GM23338 (cell line): ENCODE data around the gene ALG9. TPM values are rescaled to one million over a fixed set of nuclear protein-coding genes. Genes with fewer than 3 reads are reported as not detected.

Experiments
- ATAC-seq: fragments of 200-7000 bp; cut with Tn5 transposase; 3 replicates; pipeline ENCODE4 v1.9.1; 2020
- DNase-seq: peaks from one replicate; pipeline ENCODE4 v3.0.0-alpha.2; 2015; ENCODE audit warnings: low spot score
- H2AFZ ChIP-seq: fragments of 200-600 bp; sonication (generic); 2 replicates; pipeline ENCODE4 v1.8.0; 2016; ENCODE audit warnings: antibody characterized with exemption, mild to moderate bottlenecking, moderate library complexity
- H3F3A ChIP-seq: fragments of 200-600 bp; sonication (generic); replicated peaks from 2 replicates; pipeline ENCODE4 v1.8.0; 2017; ENCODE audit warnings: antibody characterized with exemption, mixed run types, low read depth
- H3K27ac ChIP-seq: fragments of 200-600 bp; sonication (generic); 2 replicates; pipeline ENCODE4 v1.6.1; 2016; ENCODE audit warnings: low read depth
- H3K27me3 ChIP-seq: fragments of 200-600 bp; sonication (generic); 2 replicates; pipeline ENCODE4 v1.8.0; 2016; ENCODE audit warnings: mild to moderate bottlenecking, mixed run types, moderate library complexity; ENCODE audit not compliant: insufficient read depth
- H3K36me3 ChIP-seq: fragments of 200-600 bp; sonication (generic); 2 replicates; pipeline ENCODE4 v1.8.0; 2016; ENCODE audit warnings: mild to moderate bottlenecking; ENCODE audit not compliant: insufficient read depth
- H3K4me1 ChIP-seq: fragments of 200-600 bp; sonication (generic); 2 replicates; pipeline ENCODE4 v1.8.0; 2016; ENCODE audit warnings: mild to moderate bottlenecking, moderate library complexity; ENCODE audit not compliant: insufficient read depth
- H3K4me2 ChIP-seq: fragments of 200-600 bp; sonication (generic); 2 replicates; pipeline ENCODE4 v1.7.1; 2017; ENCODE audit warnings: mixed run types
- H3K4me3 ChIP-seq: fragments of 200-600 bp; sonication (generic); 2 replicates; pipeline ENCODE4 v1.6.1; 2016; ENCODE audit warnings: mixed run types
- H3K79me2 ChIP-seq: fragments of 200-600 bp; sonication (generic); replicated peaks from 2 replicates; pipeline ENCODE4 v1.8.0; 2017; ENCODE audit warnings: mild to moderate bottlenecking; ENCODE audit not compliant: insufficient read depth
- H3K9me2 ChIP-seq: fragments of 200-600 bp; sonication (generic); 2 replicates; pipeline ENCODE4 v1.8.0; 2017; ENCODE audit not compliant: insufficient read depth
- H4K20me1 ChIP-seq: fragments of 200-600 bp; sonication (generic); replicated peaks from 2 replicates; pipeline ENCODE4 v1.8.0; 2017; ENCODE audit warnings: mild to moderate bottlenecking; ENCODE audit not compliant: insufficient read depth
- H3K27ac Mint-ChIP-seq: 2 replicates; pipeline ENCODE4 v1.8.0; 2020; ENCODE audit warnings: inconsistent platforms, mild to moderate bottlenecking, moderate library complexity, mixed read lengths
- H3K27me3 Mint-ChIP-seq: 3 replicates; pipeline ENCODE4 v1.8.0; 2022; ENCODE audit warnings: low read depth, mild to moderate bottlenecking, moderate library complexity, mixed read lengths, inconsistent platforms; ENCODE audit not compliant: insufficient read depth, poor library complexity
- H3K36me3 Mint-ChIP-seq: 3 replicates; pipeline ENCODE4 v1.8.0; 2021; ENCODE audit warnings: low read depth, mild to moderate bottlenecking, inconsistent platforms, moderate library complexity, mixed read lengths
- H3K4me1 Mint-ChIP-seq: 3 replicates; pipeline ENCODE4 v1.8.0; 2020; ENCODE audit warnings: mild to moderate bottlenecking, inconsistent platforms, mixed read lengths
- H3K4me3 Mint-ChIP-seq: 3 replicates; pipeline ENCODE4 v1.8.0; 2021; ENCODE audit warnings: moderate library complexity, mild to moderate bottlenecking, inconsistent platforms, mixed read lengths
- H3K9me3 Mint-ChIP-seq: 3 replicates; pipeline ENCODE4 v1.8.0; 2020; ENCODE audit warnings: moderate library complexity, mild to moderate bottlenecking, inconsistent platforms, mixed read lengths
- CREB1 ChIP-seq: fragments of 250-450 bp; sonication (Bioruptor Pico); IDR thresholded peaks from 2 replicates; pipeline ENCODE4 v1.5.0; 2020; ENCODE audit warnings: low read depth, mild to moderate bottlenecking, moderate library complexity
- CTCF ChIP-seq, 2 experiments: fragments of 200-600 bp in 1 of 2; sonication (generic) in 1 of 2; conservative IDR thresholded peaks; 2 replicates each; pipeline versions ENCODE4 v1.5.1 to v1.6.1; 2016 to 2017; ENCODE audit warnings: antibody characterized with exemption in 2 of 2, low read depth in 2 of 2, mild to moderate bottlenecking in 2 of 2, moderate library complexity in 1 of 2
- ETS1 ChIP-seq: IDR thresholded peaks from 2 replicates; pipeline ENCODE4 v1.6.1; 2016; ENCODE audit warnings: antibody characterized with exemption
- EZH2 ChIP-seq: fragments of 200-600 bp; sonication (generic); IDR thresholded peaks from one replicate; pipeline ENCODE4 v1.8.0; 2017; ENCODE audit warnings: antibody characterized with exemption, mild to moderate bottlenecking, low read depth; ENCODE audit not compliant: unreplicated experiment
- EZH2phosphoT487 ChIP-seq: fragments of 200-600 bp; sonication (generic); IDR thresholded peaks from one replicate; pipeline ENCODE4 v1.8.1; 2018; ENCODE audit warnings: antibody characterized with exemption; ENCODE audit not compliant: unreplicated experiment
- JUNB ChIP-seq: IDR thresholded peaks from one replicate; pipeline ENCODE4 v1.6.1; 2016; ENCODE audit warnings: antibody characterized with exemption; ENCODE audit not compliant: unreplicated experiment
- NANOG ChIP-seq: IDR thresholded peaks from 2 replicates; pipeline ENCODE4 v1.6.1; 2016; ENCODE audit warnings: antibody characterized with exemption, borderline replicate concordance
- POLR2AphosphoS5 ChIP-seq: IDR thresholded peaks from 2 replicates; pipeline ENCODE4 v1.6.1; 2016; ENCODE audit warnings: antibody characterized with exemption, low read depth
- REST ChIP-seq: IDR thresholded peaks from one replicate; pipeline ENCODE4 v1.6.1; 2018; ENCODE audit warnings: antibody characterized with exemption; ENCODE audit not compliant: unreplicated experiment
- STAT1 ChIP-seq: IDR thresholded peaks from one replicate; pipeline ENCODE4 v1.6.1; 2016; ENCODE audit warnings: antibody characterized with exemption; ENCODE audit not compliant: unreplicated experiment
- ZNF114 ChIP-seq: fragments of 250-450 bp; sonication (Bioruptor Pico); IDR thresholded peaks from 2 replicates; pipeline ENCODE4 v1.5.0; 2020; ENCODE audit warnings: mild to moderate bottlenecking, moderate library complexity
- ZNF331 ChIP-seq: fragments of 250-450 bp; sonication (Bioruptor Pico); IDR thresholded peaks from 2 replicates; pipeline ENCODE4 v1.5.0; 2020; ENCODE audit warnings: low read depth, mild to moderate bottlenecking, moderate library complexity
- ZNF462 ChIP-seq: fragments of 250-450 bp; sonication (Bioruptor Pico); IDR thresholded peaks from 2 replicates; pipeline ENCODE4 v1.5.0; 2020; ENCODE audit warnings: mild to moderate bottlenecking, moderate library complexity
- polyA plus RNA-seq: library from polyadenylated mRNA; unstranded; fragments of >200 nt; fragmentation: Nextera tagmentation; extraction: Ambion mirVana; gene quantifications from 2 replicates; pipeline ENCODE4 v1.2.1, GENCODE V29; 2016
- total RNA-seq: library from RNA; depleted of rRNA; stranded (reverse); fragments of >200 nt; shearing (Covaris generic); gene quantifications from 2 replicates; pipeline ENCODE4 v1.2.3, GENCODE V29; 2014

The ALG9 gene
- total and polyA plus RNA-seq, 2 experiments from 2014 or later: 25.4 to 31.1 TPM

GRCh38 chr11:111886032-111886431 is 14.7 kb upstream of the ALG9 start:
- DNase-seq: no peak
- Mint-ChIP-seq H3K27me3 (peaks cover 4% of the 10 kb centered on the region), H3K27ac (no peak overlapping the region), H3K4me1 (no peaks in the 10 kb centered on the region), H3K9me3 (no peaks in the 10 kb centered on the region), H3K36me3 (no peaks in the 10 kb centered on the region), H3K4me3 (no peak overlapping the region)
- Histone ChIP-seq H3K4me2 (no peak overlapping the region), H3F3A (no peaks in the 10 kb centered on the region), H3K4me3 (no peak overlapping the region), H3K79me2 (no peaks in the 10 kb centered on the region), H3K9me2 (no peaks in the 10 kb centered on the region), H3K36me3 (no peaks in the 10 kb centered on the region), H3K4me1 (no peaks in the 10 kb centered on the region), H3K27me3 (no peaks in the 10 kb centered on the region), H2AFZ (no peak overlapping the region), H3K27ac (no peak overlapping the region), H4K20me1 (no peaks in the 10 kb centered on the region)
- TF ChIP-seq NANOG: no peak
- no peak for TF ChIP-seq STAT1
- TF ChIP-seq CREB1: no peak
- no peak for TF ChIP-seq CTCF (conservative IDR thresholded peaks at IDR 0.05; ENCODE audit: low read depth in 2 of 2)
- no peak for TF ChIP-seq REST
- no peak for TF ChIP-seq EZH2
- TF ChIP-seq ZNF331 (CRISPR knock-in tag): no peak
- no peak for TF ChIP-seq EZH2phosphoT487
- no peak for TF ChIP-seq JUNB
- no peak for TF ChIP-seq ETS1
- no peak for TF ChIP-seq ZNF114 (CRISPR knock-in tag)
- no peak for TF ChIP-seq POLR2AphosphoS5
- no peak for TF ChIP-seq ZNF462
- no peak for ATAC-seq
